Activated naive CD8-positive, alpha-beta T cell treated with anti-CD3 and anti-CD28 coated beads, Interleukin-2, amount 10 ng/mL, durations not matched to agents 7 days and 5 days (primary cell): Measurements from ENCODE around the gene SENP8. TPM values are rescaled to one million over a fixed set of nuclear protein-coding genes. Genes with fewer than 3 reads are reported as not detected.
"Not testable (repeated sequence)": the region's sequence is repeated elsewhere in the genome, so short reads cannot be mapped to it uniquely, and the experiment has no call there.

Experiments
- ATAC-seq: fragments of 150-1000 bp; cut with Tn5 transposase; one replicate; pipeline ENCODE4 v1.10.0; 2021; ENCODE audit warnings: low read depth, moderate library complexity
- POLR2A ChIA-PET: fragments of 350-600 bp; sonication (Branson Sonifier 250); formaldehyde crosslinking; loops from one replicate; lab custom pipeline; 2021; ENCODE audit warnings: antibody characterized with exemption; lab: Charles Lee
- DNase-seq: peaks from one replicate; pipeline ENCODE4 v3.0.0; 2021
- H3K27ac Mint-ChIP-seq: one replicate; pipeline ENCODE4 v1.8.0; 2022; ENCODE audit warnings: mild to moderate bottlenecking, mixed read lengths
- H3K27me3 Mint-ChIP-seq: one replicate; pipeline ENCODE4 v1.8.0; 2022; ENCODE audit warnings: mild to moderate bottlenecking, moderate library complexity, mixed read lengths
- H3K36me3 Mint-ChIP-seq: one replicate; pipeline ENCODE4 v1.8.0; 2021; ENCODE audit warnings: mild to moderate bottlenecking, mixed read lengths
- H3K4me1 Mint-ChIP-seq: one replicate; pipeline ENCODE4 v1.8.0; 2021; ENCODE audit warnings: mixed read lengths
- H3K4me3 Mint-ChIP-seq: one replicate; pipeline ENCODE4 v1.8.0; 2022; ENCODE audit warnings: mild to moderate bottlenecking, moderate library complexity, mixed read lengths
- H3K9me3 Mint-ChIP-seq: one replicate; pipeline ENCODE4 v1.8.0; 2021; ENCODE audit warnings: mixed read lengths
- total RNA-seq, 2 experiments: library from RNA; stranded (reverse); gene quantifications; one replicate each; pipeline ENCODE4 v1.2.3, GENCODE V29; 2021

Gene SENP8
- total RNA-seq, 2 experiments from 2014 or later, result 1.2 to 1.3 TPM

DNA sequence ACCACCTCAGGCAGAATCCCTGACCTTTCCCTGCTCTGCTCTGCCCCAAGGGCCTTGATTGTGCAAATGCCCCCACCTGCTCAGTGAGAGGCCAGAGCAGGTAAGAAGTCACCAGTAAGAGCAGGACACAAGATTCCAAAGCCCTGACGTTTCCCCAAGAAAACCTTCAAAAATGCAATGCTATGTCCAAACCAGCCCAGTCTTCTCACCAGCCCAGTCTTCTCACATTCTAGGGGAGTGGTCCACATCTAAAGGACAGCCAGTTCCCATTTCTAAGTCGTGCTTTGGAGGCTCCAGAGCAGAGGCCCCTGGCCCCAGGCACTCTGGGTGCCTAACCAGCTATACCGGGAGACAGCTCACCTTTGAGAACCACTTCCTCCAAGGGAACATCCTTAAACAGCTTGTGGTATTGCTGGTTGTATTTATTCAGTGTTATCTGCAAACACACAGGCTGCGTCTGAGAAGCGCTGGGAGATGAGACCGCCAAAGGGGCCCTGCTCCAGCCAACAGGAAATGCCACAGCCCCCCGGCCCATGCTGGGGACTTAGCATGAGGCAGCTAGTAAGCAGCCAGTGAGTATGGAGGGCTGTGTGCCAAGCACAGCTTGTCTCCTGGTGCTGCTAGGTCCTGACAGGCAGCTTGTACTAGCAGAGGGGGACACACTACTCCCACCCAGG lies 50.1 kb downstream of the SENP8 start:
- Mint-ChIP-seq H3K27ac (peak overlapping the region; percentile 71), H3K4me1 (peaks cover 24% of the 10 kb centered on the region), H3K9me3 (no peaks in the 10 kb centered on the region), H3K36me3 (no peaks in the 10 kb centered on the region), H3K4me3 (peak overlapping the region; percentile 60), H3K27me3 (peaks cover 4% of the 10 kb centered on the region)
- DNase-seq (peak; percentile 65), ATAC-seq (peak; percentile 92)
- POLR2A ChIA-PET, result interaction anchor here (0.6 to 1.1 kb wide), 4 partner anchors 11 to 305 kb away, joined by 3 to 6 read pairs (median 4); partner anchors contain the start of genes MYO9A and SENP8

DNA sequence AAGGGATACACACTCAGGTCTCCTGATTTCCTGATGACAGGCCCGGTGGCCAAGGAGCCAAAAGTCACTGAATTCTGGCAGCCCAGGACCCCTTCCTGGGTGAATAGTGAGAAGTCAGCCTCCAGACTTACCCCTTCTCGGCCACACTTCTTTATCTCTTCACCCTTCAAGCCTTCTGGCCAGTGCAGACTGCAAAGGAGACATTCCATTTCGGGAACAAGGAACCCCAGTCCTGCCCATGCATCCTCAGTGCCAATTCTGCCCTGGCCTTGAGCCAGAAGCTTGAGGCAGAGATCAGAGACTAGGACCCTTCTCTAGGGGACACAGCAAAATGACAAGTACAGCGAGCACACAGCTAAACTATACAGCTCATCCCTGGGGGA lies 50.6 kb downstream of the SENP8 start:
- Mint-ChIP-seq H3K4me3 (peak overlapping the region; percentile 60), H3K27ac (peak overlapping the region; percentile 68)
- POLR2A ChIA-PET, result interaction anchor here (1.0 to 1.1 kb wide), 3 partner anchors 12 to 59 kb away, joined by 3 to 6 read pairs (median 4); partner anchors contain the start of genes MYO9A and SENP8

DNA sequence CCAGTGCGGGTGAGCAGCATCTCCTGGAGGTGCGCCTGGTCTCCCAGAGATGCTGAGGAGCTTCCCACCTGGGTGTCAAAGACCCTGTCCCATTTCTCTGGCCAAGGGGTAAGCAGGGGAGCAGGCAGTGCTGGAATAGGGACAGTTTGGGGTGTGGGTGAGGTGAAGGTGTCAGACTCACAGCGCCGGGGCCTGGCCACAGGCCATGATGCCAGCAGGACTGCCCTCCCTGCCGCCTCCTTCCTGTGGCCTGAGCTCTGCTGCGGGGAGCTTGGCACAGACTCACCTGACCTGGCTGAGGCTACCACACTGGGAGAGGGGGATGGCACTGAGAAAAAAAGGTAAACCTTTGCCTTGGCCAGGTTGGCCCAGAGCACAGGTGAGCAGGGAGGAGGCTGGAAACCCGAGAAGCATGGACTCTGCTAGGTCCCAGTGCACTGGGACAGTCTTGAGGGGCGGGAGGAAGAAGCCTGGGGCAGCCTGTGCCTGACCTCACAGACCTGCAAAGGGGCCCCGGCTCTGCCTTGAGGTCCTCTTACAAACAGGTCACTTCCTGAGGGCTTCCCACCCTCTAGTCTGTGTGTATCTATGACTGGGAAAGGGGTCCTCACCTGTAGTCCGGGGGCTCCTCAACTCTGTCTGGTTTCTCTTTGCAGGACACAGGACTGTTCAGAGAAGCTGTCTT lies 51.2 kb downstream of the SENP8 start:
- no peaks in the 10 kb centered on the region for H3K9me3 Mint-ChIP-seq
- DNase-seq, result no peak
- H3K36me3 Mint-ChIP-seq, result no peaks in the 10 kb centered on the region
- H3K4me1 Mint-ChIP-seq, result peaks cover 24% of the 10 kb centered on the region
- peaks cover 8% of the 10 kb centered on the region for H3K27me3 Mint-ChIP-seq
- H3K4me3 Mint-ChIP-seq, result peak overlapping the region; percentile 60
- H3K27ac Mint-ChIP-seq, result peak overlapping the region; percentile 68
- POLR2A ChIA-PET, result interaction anchor here (1.1 kb wide), 1 partner anchor 59 kb away, joined by 6 read pairs; no protein-coding TSS in a partner anchor
- ATAC-seq, result no peak

More for the DNA sequence above, 50.6 kb downstream of the SENP8 start:
- ATAC-seq (no peak), DNase-seq (no peak)
- peaks cover 24% of the 10 kb centered on the region for H3K4me1 Mint-ChIP-seq
- H3K36me3 Mint-ChIP-seq, result no peaks in the 10 kb centered on the region
- H3K9me3 Mint-ChIP-seq, result no peaks in the 10 kb centered on the region
- peaks cover 4% of the 10 kb centered on the region for H3K27me3 Mint-ChIP-seq

DNA sequence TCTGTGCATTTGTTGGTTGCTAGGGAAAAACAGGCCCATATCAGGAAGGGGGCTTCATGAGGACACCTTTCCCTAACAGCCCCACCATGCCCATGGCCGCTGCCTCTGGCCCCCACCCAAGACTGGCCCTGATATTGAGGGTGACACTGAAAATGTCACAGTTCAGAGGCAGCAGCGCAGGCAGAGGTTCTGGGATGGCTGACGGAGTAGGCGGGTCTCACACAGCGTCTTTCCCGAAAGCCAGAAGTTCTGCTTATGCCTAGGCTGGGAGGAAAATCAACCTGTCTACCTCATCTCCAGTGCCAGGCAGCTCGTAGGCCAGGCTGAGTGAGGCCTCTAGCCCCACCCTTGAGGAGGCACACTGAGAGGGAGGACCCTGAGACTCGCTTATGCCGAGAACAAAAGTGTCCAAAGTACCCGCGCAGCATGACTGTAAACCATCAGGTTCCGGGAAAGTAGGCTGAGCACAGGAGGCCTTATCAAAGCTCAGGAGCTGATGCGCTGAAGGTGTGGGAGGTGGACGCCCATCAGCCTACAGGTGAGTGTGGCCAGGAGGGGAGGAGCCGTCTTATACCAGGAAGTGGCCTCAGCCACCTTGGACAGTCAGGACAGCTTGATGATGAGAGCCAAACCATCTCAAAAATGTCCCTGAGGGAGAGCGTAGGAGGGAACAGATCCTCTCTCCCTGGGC lies 51.9 kb downstream of the SENP8 start:
- H3K27ac Mint-ChIP-seq, result no peak overlapping the region
- no peaks in the 10 kb centered on the region for H3K36me3 Mint-ChIP-seq
- DNase-seq (no peak), ATAC-seq (no peak)
- H3K4me1 Mint-ChIP-seq, result peaks cover 26% of the 10 kb centered on the region
- peaks cover 10% of the 10 kb centered on the region for H3K27me3 Mint-ChIP-seq
- no peak overlapping the region for H3K4me3 Mint-ChIP-seq
- POLR2A ChIA-PET, result no interaction called here
- H3K9me3 Mint-ChIP-seq, result no peaks in the 10 kb centered on the region

- ATAC-seq (no peak), DNase-seq (no peak)
- POLR2A ChIA-PET, result no interaction called here
- Mint-ChIP-seq H3K27ac (no peak overlapping the region), H3K4me3 (no peak overlapping the region), H3K36me3 (no peaks in the 10 kb centered on the region), H3K4me1 (peaks cover 26% of the 10 kb centered on the region), H3K9me3 (no peaks in the 10 kb centered on the region), H3K27me3 (peaks cover 10% of the 10 kb centered on the region)
Observed at GRCh38 chr15:72170691-72171090, 52.5 kb downstream of the SENP8 start.

DNA sequence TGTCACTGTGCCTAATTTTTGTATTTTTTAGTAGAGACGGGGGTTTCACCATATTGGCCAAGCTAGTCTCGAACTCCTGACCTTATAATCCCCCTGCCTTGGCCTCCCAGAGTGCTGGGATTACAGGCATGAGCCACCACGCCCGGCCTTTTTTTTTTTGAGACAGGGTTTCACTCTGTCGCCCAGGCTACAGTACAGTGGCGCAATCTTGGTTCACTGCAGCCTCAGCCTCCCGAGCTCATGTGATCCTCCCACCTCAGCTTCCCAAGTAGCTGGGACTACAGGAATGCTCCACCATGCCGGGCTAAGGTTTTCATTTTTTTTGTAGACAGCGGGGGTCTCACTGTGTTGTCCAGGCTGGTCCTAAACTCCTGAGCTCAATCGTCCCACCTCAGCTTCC lies 53.8 kb downstream of the SENP8 start:
- H3K27me3 Mint-ChIP-seq, ATAC-seq, H3K36me3 Mint-ChIP-seq, DNase-seq, H3K4me3 Mint-ChIP-seq, H3K9me3 Mint-ChIP-seq, H3K27ac Mint-ChIP-seq, POLR2A ChIA-PET: not testable (repeated sequence)
- H3K4me1 Mint-ChIP-seq, result peaks cover 24% of the 10 kb centered on the region

DNA sequence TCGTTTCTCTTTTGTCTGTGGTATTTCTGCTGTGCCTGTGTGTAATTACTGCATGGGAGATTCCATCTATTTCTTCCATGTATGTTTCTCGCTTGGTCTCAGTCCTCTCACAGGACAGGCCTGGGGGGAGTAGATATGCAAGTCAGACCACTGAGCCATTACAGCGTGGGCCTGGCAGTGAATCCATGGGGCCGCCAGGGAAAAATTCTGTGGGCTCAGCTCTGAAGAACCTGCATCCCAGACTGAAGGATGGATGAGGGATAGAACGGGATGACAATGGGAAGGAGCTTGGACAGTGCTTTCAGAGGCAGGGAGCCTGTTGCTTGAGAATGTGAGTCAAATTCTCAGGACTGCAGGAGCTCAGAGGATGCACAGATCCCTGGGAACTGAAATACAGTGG lies 54.6 kb downstream of the SENP8 start:
- DNase-seq (no peak), ATAC-seq (no peak)
- POLR2A ChIA-PET, result no interaction called here
- Mint-ChIP-seq H3K4me3 (no peak overlapping the region), H3K4me1 (peaks cover 18% of the 10 kb centered on the region), H3K27me3 (peaks cover 10% of the 10 kb centered on the region), H3K27ac (no peak overlapping the region), H3K36me3 (no peaks in the 10 kb centered on the region), H3K9me3 (no peaks in the 10 kb centered on the region)

GRCh38 chr15:72173401-72173800 lies 55.2 kb downstream of the SENP8 start:
- H3K27ac Mint-ChIP-seq, result no peak overlapping the region
- no peaks in the 10 kb centered on the region for H3K9me3 Mint-ChIP-seq
- no peak overlapping the region for H3K4me3 Mint-ChIP-seq
- peaks cover 12% of the 10 kb centered on the region for H3K4me1 Mint-ChIP-seq
- H3K27me3 Mint-ChIP-seq, result peaks cover 10% of the 10 kb centered on the region
- no peaks in the 10 kb centered on the region for H3K36me3 Mint-ChIP-seq
- ATAC-seq, result no peak
- POLR2A ChIA-PET, result no interaction called here
- no peak for DNase-seq

- Mint-ChIP-seq H3K27me3 (peaks cover 10% of the 10 kb centered on the region), H3K9me3 (no peaks in the 10 kb centered on the region), H3K27ac (no peak overlapping the region), H3K4me3 (no peak overlapping the region), H3K4me1 (peaks cover 6% of the 10 kb centered on the region), H3K36me3 (no peaks in the 10 kb centered on the region)
- POLR2A ChIA-PET, result no interaction called here
- DNase-seq, result no peak
- no peak for ATAC-seq
Observed at GRCh38 chr15:72173864-72174550, 55.8 kb downstream of the SENP8 start.

- no peaks in the 10 kb centered on the region for H3K9me3 Mint-ChIP-seq
- no peak overlapping the region for H3K4me3 Mint-ChIP-seq
- DNase-seq, result no peak
- no peak overlapping the region for H3K27ac Mint-ChIP-seq
- H3K4me1 Mint-ChIP-seq, result peaks cover 2% of the 10 kb centered on the region
- ATAC-seq, result no peak
- POLR2A ChIA-PET, result no interaction called here
- no peaks in the 10 kb centered on the region for H3K36me3 Mint-ChIP-seq
- H3K27me3 Mint-ChIP-seq, result peaks cover 10% of the 10 kb centered on the region
Observed at GRCh38 chr15:72174551-72175165, 56.5 kb downstream of the SENP8 start.

GRCh38 chr15:72175186-72176044 lies 57.2 kb downstream of the SENP8 start:
- Mint-ChIP-seq H3K4me3 (no peak overlapping the region), H3K27me3 (peaks cover 10% of the 10 kb centered on the region), H3K9me3 (no peaks in the 10 kb centered on the region), H3K4me1 (peaks cover 2% of the 10 kb centered on the region), H3K27ac (no peak overlapping the region), H3K36me3 (no peaks in the 10 kb centered on the region)
- POLR2A ChIA-PET, result interaction anchor here (0.6 kb wide), 1 partner anchor 436 kb away, joined by 3 read pairs; no protein-coding TSS in a partner anchor
- DNase-seq (no peak), ATAC-seq (no peak)

GRCh38 chr15:72176159-72176558 lies 58.0 kb downstream of the SENP8 start:
- peaks cover 10% of the 10 kb centered on the region for H3K27me3 Mint-ChIP-seq
- no peak overlapping the region for H3K4me3 Mint-ChIP-seq
- H3K4me1 Mint-ChIP-seq, result peaks cover 2% of the 10 kb centered on the region
- DNase-seq (no peak), ATAC-seq (no peak)
- no peak overlapping the region for H3K27ac Mint-ChIP-seq
- H3K36me3 Mint-ChIP-seq, result no peaks in the 10 kb centered on the region
- no peaks in the 10 kb centered on the region for H3K9me3 Mint-ChIP-seq
- POLR2A ChIA-PET, result interaction anchor here (0.6 kb wide), 1 partner anchor 437 kb away, joined by 3 read pairs; no protein-coding TSS in a partner anchor
